Measurements from ENCODE around the gene OR5D18. TPM values are rescaled to one million over a fixed set of nuclear protein-coding genes. Genes with fewer than 3 reads are reported as not detected.
A peak's percentile ranks its signal among the peaks of the same experiment; 100 is the strongest.

Gene OR5D18
- total and polyA plus RNA-seq, 2 of the 13 experiments (the other 11 are each of a cell fraction or from before 2014, with no cell fraction given): not detected

DNA sequence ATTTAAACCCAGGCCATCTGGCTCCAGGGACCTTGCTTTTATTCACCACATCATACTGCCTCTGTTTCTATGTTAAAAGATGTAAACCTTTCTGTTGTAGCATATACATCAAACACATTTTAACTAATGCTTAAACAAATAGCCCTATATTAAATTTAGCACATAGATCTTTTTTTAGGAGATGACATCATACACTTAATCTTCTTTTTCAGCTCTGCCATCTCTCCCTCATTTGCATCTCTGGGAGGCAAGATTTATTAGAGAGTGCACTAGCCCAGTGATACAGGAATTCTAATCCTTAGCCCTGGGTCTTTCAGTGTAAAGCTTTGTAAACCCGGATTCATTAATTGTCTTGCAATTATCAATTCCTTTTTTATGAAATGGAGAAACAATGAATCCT lies 32.7 kb downstream of the OR5D18 start:
- peak; percentile 67 for TF ChIP-seq ATF7 (IDR thresholded peaks at IDR 0.05)
- TF ChIP-seq ATF7 (CRISPR knock-in tag; IDR thresholded peaks at IDR 0.05): no peak
- no peak for TF ChIP-seq EEA1 (CRISPR knock-in tag; IDR thresholded peaks at IDR 0.05; ENCODE audit: borderline replicate concordance)
- Histone ChIP-seq H3K36me3 (replicated peaks in 1 of 2; ENCODE audit: control insufficient read depth in 1 of 2, insufficient read depth in 2 of 2, low read length in 2 of 2) (no peaks in the 10 kb centered on the region), H3K9me3 (ENCODE audit: low read length) (peaks cover 9% of the 10 kb centered on the region), H3K27ac (ENCODE audit: extremely low read length, insufficient read depth, low read length) (no peak overlapping the region), H3K4me2 (ENCODE audit: low read depth, low read length) (no peak overlapping the region), H4K20me1 (ENCODE audit: insufficient read depth, low read length) (no peaks in the 10 kb centered on the region), H3K79me2 (ENCODE audit: insufficient read depth, low read length) (no peaks in the 10 kb centered on the region), H3K4me1 (ENCODE audit: insufficient read depth, low read length) (no peaks in the 10 kb centered on the region), H3K27me3 (ENCODE audit: control insufficient read depth in 1 of 2, insufficient read depth in 2 of 2, low read length in 2 of 2) (no peaks in the 10 kb centered on the region), H2AFZ (ENCODE audit: low read length) (no peak overlapping the region), H3K9ac (ENCODE audit: insufficient read depth, low read depth, low read length) (no peak overlapping the region), H3K4me3 (replicated peaks in 1 of 3; ENCODE audit: insufficient read depth in 1 of 3, low read depth in 2 of 3, low read length in 3 of 3) (no peak overlapping the region)
- FAIRE-seq (no peak), ATAC-seq (no peak), DNase-seq (ENCODE audit: low spot score) (no peak)
- no TSS peak for BruUV-seq (replicated peaks)
- intact Hi-C loops (cut with micrococcal nuclease; ENCODE audit: unreplicated experiment) (no loop called here), in situ Hi-C loops (cut with HindIII; ENCODE audit: extremely low pct_ligation_motif_present, low pct_unique_long_range_greater_than_20kb) (no loop called here)
- POLR2A ChIA-PET: no interaction called here
- CTCF ChIA-PET (ENCODE audit: low intra/inter-chr PET ratio, low total read pairs): no interaction called here
- WGBS (ENCODE audit: low lambda C conversion rate): 3% methylated on average over 1 of the region's 1 CpG

DNA sequence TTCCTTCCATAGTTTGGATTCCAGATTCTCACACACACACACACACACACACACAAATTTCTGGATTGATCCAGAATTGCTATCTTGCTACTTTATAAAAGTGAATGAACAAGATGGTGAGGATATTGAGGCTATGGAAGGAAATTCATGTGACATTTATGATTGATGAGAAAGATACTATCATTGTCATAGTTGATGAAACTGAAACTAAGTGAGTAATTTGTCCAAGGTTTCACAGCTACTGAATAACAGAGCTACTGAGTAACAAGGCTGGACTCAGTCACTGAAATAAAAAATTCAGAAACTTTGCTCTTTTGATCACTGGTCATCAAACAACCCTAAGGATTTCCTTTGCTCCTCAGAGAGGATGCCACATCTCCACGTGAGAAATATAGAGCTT lies 35.3 kb downstream of the OR5D18 start:
- CTCF ChIA-PET (ENCODE audit: low intra/inter-chr PET ratio, low total read pairs): no interaction called here
- no peaks in the 10 kb centered on the region for H3K36me3 ChIP-seq (replicated peaks in 1 of 2; ENCODE audit: control insufficient read depth in 1 of 2, insufficient read depth in 2 of 2, low read length in 2 of 2)
- FAIRE-seq (no peak), ATAC-seq (no peak), DNase-seq (ENCODE audit: low spot score) (no peak)
- H3K9me3 ChIP-seq (ENCODE audit: low read length): 0 out of 2 replicates have a peak, but pooled peaks cover 4% of the 10 kb centered on the region
- H3K4me1 ChIP-seq (ENCODE audit: insufficient read depth, low read length): no peaks in the 10 kb centered on the region
- no peak overlapping the region for H3K27ac ChIP-seq (ENCODE audit: extremely low read length, insufficient read depth, low read length)
- H2AFZ ChIP-seq (ENCODE audit: low read length): no peak overlapping the region
- no peak overlapping the region for H3K9ac ChIP-seq (ENCODE audit: insufficient read depth, low read depth, low read length)
- no peak overlapping the region for H3K4me3 ChIP-seq (replicated peaks in 1 of 3; ENCODE audit: insufficient read depth in 1 of 3, low read depth in 2 of 3, low read length in 3 of 3)
- in situ Hi-C loops (cut with HindIII; ENCODE audit: extremely low pct_ligation_motif_present, low pct_unique_long_range_greater_than_20kb) (no loop called here), intact Hi-C loops (cut with micrococcal nuclease; ENCODE audit: unreplicated experiment) (no loop called here)
- 7% methylated on average over 1 of the region's 1 CpG for WGBS (ENCODE audit: low lambda C conversion rate)
- H3K27me3 ChIP-seq (ENCODE audit: control insufficient read depth in 1 of 2, insufficient read depth in 2 of 2, low read length in 2 of 2): no peaks in the 10 kb centered on the region
- POLR2A ChIA-PET: no interaction called here
- H3K4me2 ChIP-seq (ENCODE audit: low read depth, low read length): no peak overlapping the region
- no peaks in the 10 kb centered on the region for H3K79me2 ChIP-seq (ENCODE audit: insufficient read depth, low read length)
- no peaks in the 10 kb centered on the region for H4K20me1 ChIP-seq (ENCODE audit: insufficient read depth, low read length)
- BruUV-seq (replicated peaks): no TSS peak
- TF ChIP-seq ZNF580 (CRISPR knock-in tag; IDR thresholded peaks at IDR 0.05; ENCODE audit: borderline replicate concordance, low read depth) (no peak), JDP2 (CRISPR knock-in tag; IDR thresholded peaks at IDR 0.05; ENCODE audit: borderline replicate concordance) (no peak), TCF7L2 (IDR thresholded peaks at IDR 0.05; ENCODE audit: low read depth, low read length) (no peak), HIVEP1 (CRISPR knock-in tag; IDR thresholded peaks at IDR 0.05) (no peak), ZNF883 (CRISPR knock-in tag; IDR thresholded peaks at IDR 0.05; ENCODE audit: not compliant biosample characterization) (no peak), TBL1XR1 (IDR thresholded peaks at IDR 0.05; ENCODE audit: borderline replicate concordance, low read length, partially characterized antibody) (no peak), ZFX (CRISPR knock-in tag; IDR thresholded peaks at IDR 0.05; ENCODE audit: low read depth) (no peak), ZNF138 (CRISPR knock-in tag; IDR thresholded peaks at IDR 0.05; ENCODE audit: low read depth) (no peak), FOSL1 (CRISPR knock-in tag; IDR thresholded peaks at IDR 0.05; ENCODE audit: borderline replicate concordance) (no peak)
